ENCODE data around the gene NDUFB7. TPM values are rescaled to one million over a fixed set of nuclear protein-coding genes. Genes with fewer than 3 reads are reported as not detected.
"Not testable (repeated sequence)": the region's sequence is repeated elsewhere in the genome, so short reads cannot be mapped to it uniquely, and the experiment has no call there.

The NDUFB7 gene
- total and polyA plus RNA-seq, 11 donors = 290 to 1,747 (median 432) TPM

- peak overlapping the region in 5 of 12 donors; percentile 1 to 60 (median 10) for H3K27ac ChIP-seq
- intact Hi-C loops (cut with DNase I) = no loop called here
- TF ChIP-seq CTCF (IDR thresholded peaks at IDR 0.05) (no peak), POLR2A (IDR thresholded peaks at IDR 0.05) (no peak)
- WGBS, 4 donors = 80 to 88% (median 83%) methylated on average over 12 of the region's 12 CpGs
- ATAC-seq (no peak), DNase-seq (no peak)
- H3K9me3 ChIP-seq = no peaks in the 10 kb centered on the region
- peak overlapping the region in 6 of 12 donors; percentile 1 to 41 (median 14) for H3K4me3 ChIP-seq
- no peaks in the 10 kb centered on the region for H3K27me3 ChIP-seq
- peaks cover 0 to 79% (median 36%) of the 10 kb centered on the region in 12 donors for H3K4me1 ChIP-seq
- peaks cover 0 to 10% (median 0%) of the 10 kb centered on the region in 9 donors for H3K36me3 ChIP-seq
These were observed 15.8 kb downstream of the NDUFB7 start for GRCh38 chr19:14555918-14556661.

- H3K4me1 ChIP-seq = peaks cover 0 to 76% (median 27%) of the 10 kb centered on the region in 12 donors
- peak overlapping the region in 1 of 12 donors; percentile 34 for H3K27ac ChIP-seq
- H3K9me3 ChIP-seq = no peaks in the 10 kb centered on the region
- intact Hi-C loops (cut with DNase I) = no loop called here
- ATAC-seq (no peak), DNase-seq (no peak)
- TF ChIP-seq CTCF (IDR thresholded peaks at IDR 0.05) = no peak
- TF ChIP-seq POLR2A (IDR thresholded peaks at IDR 0.05) = no peak
- no peak overlapping the region for H3K4me3 ChIP-seq
- WGBS, 4 donors = 64 to 80% (median 67%) methylated on average over 5 to 6 of the region's 6 CpGs
- no peaks in the 10 kb centered on the region for H3K27me3 ChIP-seq
- H3K36me3 ChIP-seq = peaks cover 0 to 15% (median 0%) of the 10 kb centered on the region in 9 donors
These were observed 17.5 kb downstream of the NDUFB7 start for GRCh38 chr19:14554382-14554812.

- Histone ChIP-seq H3K27me3 (no peaks in the 10 kb centered on the region), H3K9me3 (no peaks in the 10 kb centered on the region), H3K4me1 (peaks cover 0 to 70% (median 27%) of the 10 kb centered on the region in 12 donors), H3K27ac (no peak overlapping the region), H3K36me3 (peaks cover 0 to 21% (median 3%) of the 10 kb centered on the region in 9 donors), H3K4me3 (no peak overlapping the region)
- 70 to 78% (median 74%) methylated on average over 5 to 9 of the region's 9 CpGs for WGBS, 4 donors
- TF ChIP-seq CTCF (IDR thresholded peaks at IDR 0.05) = no peak
- no peak for TF ChIP-seq POLR2A (IDR thresholded peaks at IDR 0.05)
- DNase-seq (no peak), ATAC-seq (no peak)
- intact Hi-C loops (cut with DNase I) = no loop called here
These were observed 18.0 kb downstream of the NDUFB7 start for GRCh38 chr19:14553939-14554243.

- no peak for ATAC-seq
- no peak overlapping the region for H3K4me3 ChIP-seq
- peaks cover 0 to 64% (median 25%) of the 10 kb centered on the region in 12 donors for H3K4me1 ChIP-seq
- no peaks in the 10 kb centered on the region for H3K27me3 ChIP-seq
- H3K9me3 ChIP-seq = no peaks in the 10 kb centered on the region
- H3K27ac ChIP-seq = no peak overlapping the region
- intact Hi-C loops (cut with DNase I) = no loop called here
- peaks cover 0 to 24% (median 7%) of the 10 kb centered on the region in 9 donors for H3K36me3 ChIP-seq
- TF ChIP-seq POLR2A (IDR thresholded peaks at IDR 0.05) = no peak
- no peak for TF ChIP-seq CTCF (IDR thresholded peaks at IDR 0.05)
- 88 to 92% (median 92%) methylated on average over 25 to 35 of the region's 35 CpGs for WGBS, 4 donors
- DNase-seq = no peak
These were observed 18.6 kb downstream of the NDUFB7 start for GRCh38 chr19:14553042-14553938.

GRCh38 chr19:14552006-14552360 is 19.9 kb downstream of the NDUFB7 start:
- H3K27me3 ChIP-seq; DNase-seq; ATAC-seq; H3K4me3 ChIP-seq; H3K9me3 ChIP-seq; intact Hi-C loops (cut with DNase I): not testable (repeated sequence)
- Histone ChIP-seq H3K27ac (peak overlapping the region in 2 of 12 donors; percentile 13 to 54), H3K36me3 (peaks cover 0 to 28% (median 9%) of the 10 kb centered on the region in 9 donors), H3K4me1 (peaks cover 0 to 57% (median 22%) of the 10 kb centered on the region in 12 donors)
- WGBS, 4 donors = 82 to 90% (median 86%) methylated on average over 8 of the region's 8 CpGs

All from heart left ventricle (tissue), 16 donors.